Right renal pelvis (tissue), 4 donors: ENCODE results near the gene MYO3B. TPM values are rescaled to one million over a fixed set of nuclear protein-coding genes. Genes with fewer than 3 reads are reported as not detected.
A peak's percentile ranks its signal among the peaks of the same experiment; 100 is the strongest.

Source experiments
- DNase-seq, 4 donors: peaks; one replicate each; pipeline ENCODE4 v3.0.0-alpha.2; 2013; ENCODE audit warnings: low read depth in 4 of 4, low spot score in 3 of 4, missing footprints in 1 of 4
- polyA plus RNA-seq, 4 donors: library from polyadenylated mRNA; unstranded; fragments of 120-200 nt; gene quantifications; one replicate each; pipeline ENCODE4 v1.2.1, GENCODE V29; 2013; ENCODE audit not compliant: insufficient read length in 4 of 4

MYO3B gene
- polyA plus RNA-seq, 4 donors: 7.7 to 9.5 (median 8.4) TPM

DNA sequence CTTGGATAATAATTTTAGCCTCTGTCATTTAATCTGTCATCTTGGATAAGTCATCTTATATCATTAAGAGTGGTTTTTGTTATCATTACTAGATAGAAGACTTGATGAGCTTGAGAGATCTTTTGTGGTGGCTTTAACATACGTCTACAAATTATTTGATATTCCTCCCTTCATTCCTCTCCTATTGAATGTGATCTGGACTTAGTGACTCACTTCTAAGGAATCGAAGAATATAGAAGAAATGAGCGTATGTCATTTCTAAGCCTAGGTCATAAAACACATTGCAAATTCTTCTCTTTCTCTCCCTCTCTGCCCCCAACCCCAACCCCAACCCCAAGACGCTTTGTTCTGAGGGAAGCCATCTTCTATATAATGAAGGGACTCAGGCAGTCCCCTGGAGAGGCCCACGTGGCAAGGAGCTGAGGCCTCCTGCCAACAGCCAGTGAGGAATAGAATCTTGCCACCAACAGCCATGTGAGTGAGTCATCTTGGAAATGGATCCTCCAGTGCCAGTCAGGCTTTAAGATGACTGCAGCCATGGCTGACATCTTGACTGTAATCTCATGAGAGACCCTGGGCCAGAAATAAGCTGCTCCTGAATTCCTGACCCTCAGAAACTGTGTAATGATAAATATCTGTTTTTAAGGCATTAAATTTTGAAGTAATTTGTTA is 315.6 kb downstream of the MYO3B start:
- no peak for DNase-seq

DNA sequence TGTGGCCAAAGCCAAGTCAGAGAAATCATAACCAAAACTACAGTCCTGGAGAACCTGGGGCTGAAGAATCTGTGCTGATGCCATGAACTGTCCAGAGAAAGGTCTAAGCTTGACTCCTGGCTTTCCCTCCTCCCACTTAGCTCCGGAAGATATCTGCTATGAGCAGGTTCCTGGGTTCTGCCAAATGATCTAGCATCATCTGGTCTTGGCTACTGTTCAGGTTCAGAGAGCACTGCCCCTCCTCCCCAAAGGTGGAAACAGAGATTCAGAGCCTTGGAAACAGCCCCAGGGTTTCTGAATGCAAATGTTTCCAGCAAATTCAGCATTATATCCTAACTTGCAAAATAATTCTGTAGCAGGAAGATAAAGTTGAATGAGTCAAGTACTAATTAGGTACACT is 317.9 kb downstream of the MYO3B start:
- no peak for DNase-seq

GRCh38 chr2:170498619-170499018 is 320.7 kb downstream of the MYO3B start:
- no peak for DNase-seq

GRCh38 chr2:170500104-170500503 is 322.2 kb downstream of the MYO3B start:
- DNase-seq: no peak

- DNase-seq: no peak
Observed at GRCh38 chr2:170500770-170501169, 322.8 kb downstream of the MYO3B start.

GRCh38 chr2:170501421-170502043 is 323.6 kb downstream of the MYO3B start:
- DNase-seq: no peak

DNA sequence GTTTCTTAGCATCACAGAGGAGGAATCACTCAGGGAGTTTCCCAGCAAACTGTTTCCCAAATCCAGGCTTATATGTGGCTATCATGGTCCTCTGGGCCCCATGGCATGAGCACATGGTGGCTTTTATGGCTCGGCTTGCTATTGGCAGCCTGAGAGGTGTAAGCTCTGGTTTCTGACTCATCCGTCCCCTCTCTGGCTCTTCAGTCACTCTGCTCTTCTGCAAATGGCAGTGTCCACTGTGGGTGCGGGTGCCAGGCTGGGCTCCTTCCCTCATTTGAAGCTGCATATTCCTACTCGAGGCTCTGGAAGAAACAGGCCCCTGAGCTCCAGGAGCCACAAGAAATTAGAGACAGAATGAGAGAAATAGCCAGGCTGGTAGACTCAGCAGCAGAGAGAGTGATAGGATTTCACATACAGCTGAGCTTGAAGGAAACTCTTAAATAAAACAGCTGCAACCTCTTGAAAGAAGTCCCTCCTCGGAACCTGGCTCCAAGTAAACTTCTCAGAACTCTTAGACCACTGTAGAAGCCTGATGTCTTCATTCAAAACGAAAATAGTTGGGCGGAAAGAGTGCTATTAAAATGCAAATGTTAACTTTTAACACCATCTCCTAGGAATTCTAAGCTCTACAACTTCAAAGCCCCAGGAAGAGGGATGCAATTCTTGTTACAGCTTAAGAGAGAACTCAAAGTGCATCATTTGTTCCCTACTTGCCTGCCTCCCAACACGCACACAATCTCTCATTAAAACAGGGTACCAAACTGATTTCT is 324.6 kb downstream of the MYO3B start:
- no peak for DNase-seq

DNA sequence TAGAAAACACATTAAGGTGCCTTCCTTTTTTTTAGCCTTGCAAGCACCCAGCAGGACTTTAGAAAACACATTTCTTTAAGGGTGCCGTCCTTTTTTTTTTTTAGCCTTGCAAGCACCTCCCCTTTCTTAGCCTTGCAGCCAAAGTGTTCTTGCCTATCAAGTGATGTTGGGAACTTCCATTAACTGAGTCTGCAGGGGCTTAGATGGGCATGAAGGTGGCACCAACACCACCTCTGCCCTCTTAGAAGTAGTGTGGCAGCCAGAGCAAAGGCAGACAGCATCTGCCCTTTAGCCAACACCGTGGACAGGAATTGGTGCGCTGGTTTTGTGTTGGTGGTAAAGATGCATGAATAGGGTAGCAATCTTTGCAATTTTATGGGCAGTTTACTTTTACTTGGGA is 325.6 kb downstream of the MYO3B start:
- no peak for DNase-seq

GRCh38 chr2:170503971-170504809 is 326.2 kb downstream of the MYO3B start:
- no peak for DNase-seq

GRCh38 chr2:170504810-170505145 is 326.8 kb downstream of the MYO3B start:
- no peak for DNase-seq

- no peak for DNase-seq
Observed at GRCh38 chr2:170505631-170506275, 327.8 kb downstream of the MYO3B start.

DNA sequence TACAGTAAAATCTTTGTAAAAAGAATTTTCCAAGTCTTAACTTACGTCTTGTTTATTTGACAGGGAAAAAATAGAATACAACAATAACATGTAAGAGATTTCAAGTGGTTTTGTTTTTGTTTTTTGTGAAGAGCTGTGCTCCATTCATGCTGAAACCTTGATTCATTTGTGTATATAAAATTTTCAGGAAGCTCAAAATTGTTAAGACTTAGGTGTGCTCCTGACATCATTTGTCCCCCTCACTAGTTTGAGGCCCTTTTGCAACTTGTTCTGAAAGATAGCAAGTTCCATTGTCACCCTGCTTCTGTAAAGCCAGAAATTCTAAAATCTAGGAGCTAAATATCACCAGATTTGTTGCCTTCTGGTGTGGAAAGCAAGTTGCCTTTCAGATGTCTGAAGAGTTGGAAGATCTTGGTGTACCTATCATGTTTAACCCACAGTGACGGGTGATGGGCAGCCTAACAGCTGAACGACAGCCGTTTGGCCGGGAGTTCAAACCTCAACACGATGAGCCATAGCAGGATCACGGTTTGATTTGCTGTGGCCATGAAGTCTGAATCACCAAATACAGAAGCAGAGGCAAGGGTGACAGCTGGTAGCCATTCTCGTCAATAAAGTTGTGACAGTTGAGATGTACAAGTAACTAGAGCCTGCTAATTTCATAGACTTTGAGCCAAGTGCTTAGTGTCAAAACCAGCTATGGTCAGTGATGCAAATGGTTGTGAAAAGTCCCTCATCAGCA is 331.7 kb downstream of the MYO3B start:
- DNase-seq: no peak

DNA sequence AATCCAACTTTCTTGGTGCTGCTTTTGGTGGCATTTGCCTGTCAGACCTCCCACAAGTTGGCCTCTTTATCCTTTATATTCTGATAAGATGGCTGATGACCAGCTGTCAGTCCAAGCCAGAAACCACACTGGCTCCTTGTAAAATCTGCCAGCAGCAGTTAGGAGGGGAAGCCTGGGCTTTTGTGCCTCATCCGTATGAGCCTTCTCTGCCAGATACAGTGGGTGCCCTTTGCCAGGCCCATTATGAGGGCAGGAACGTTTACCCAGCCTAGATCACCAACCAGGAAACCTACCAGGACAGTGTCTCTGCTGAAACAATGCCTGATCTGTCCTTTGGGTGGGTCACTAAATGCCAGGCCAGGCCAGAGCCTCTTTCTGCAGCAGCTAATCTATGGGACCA is 334.3 kb downstream of the MYO3B start:
- DNase-seq: no peak

GRCh38 chr2:170514140-170514539 is 336.2 kb downstream of the MYO3B start:
- DNase-seq: peak in 1 of 4 donors; percentile 35

DNA sequence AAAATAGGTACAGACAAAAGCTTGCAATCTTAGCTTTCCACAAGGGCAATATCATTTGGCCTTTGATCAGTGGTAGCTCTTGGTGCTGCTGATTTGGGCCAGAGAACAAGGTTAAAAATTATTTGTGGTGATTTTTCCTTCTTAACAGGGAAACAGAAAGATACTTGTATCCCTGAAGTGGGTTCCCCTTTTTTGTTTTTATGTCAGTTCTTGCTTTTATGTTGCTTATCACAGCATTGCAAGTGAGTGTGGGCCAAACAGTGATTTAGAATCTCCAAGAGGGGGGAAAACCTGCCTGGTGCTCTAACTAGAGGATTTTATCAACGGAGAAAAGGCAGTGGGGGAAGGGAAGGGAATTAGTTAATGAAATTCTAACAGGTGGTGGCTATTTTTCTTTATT is 339.6 kb downstream of the MYO3B start:
- DNase-seq: no peak

DNA sequence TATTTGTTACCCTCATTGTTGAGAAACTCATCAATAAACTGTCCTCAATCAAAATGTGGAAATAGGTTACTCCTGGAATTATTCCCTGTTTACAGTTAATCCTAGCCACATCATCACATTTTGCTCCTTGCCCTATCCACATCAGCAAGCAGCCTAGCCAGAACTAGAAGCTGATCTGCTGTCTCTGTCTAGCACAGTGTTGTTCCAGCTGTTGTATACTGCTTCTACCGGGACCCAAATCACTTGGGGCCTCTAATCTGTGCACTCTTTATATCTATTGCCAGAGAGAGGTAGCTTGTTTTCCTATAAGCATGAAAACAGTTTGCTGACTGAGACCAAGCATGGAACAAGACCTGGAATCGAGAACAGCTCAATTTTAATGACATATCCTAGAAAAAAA is 341.0 kb downstream of the MYO3B start:
- DNase-seq: no peak

GRCh38 chr2:170521299-170521698 is 343.4 kb downstream of the MYO3B start:
- no peak for DNase-seq

DNA sequence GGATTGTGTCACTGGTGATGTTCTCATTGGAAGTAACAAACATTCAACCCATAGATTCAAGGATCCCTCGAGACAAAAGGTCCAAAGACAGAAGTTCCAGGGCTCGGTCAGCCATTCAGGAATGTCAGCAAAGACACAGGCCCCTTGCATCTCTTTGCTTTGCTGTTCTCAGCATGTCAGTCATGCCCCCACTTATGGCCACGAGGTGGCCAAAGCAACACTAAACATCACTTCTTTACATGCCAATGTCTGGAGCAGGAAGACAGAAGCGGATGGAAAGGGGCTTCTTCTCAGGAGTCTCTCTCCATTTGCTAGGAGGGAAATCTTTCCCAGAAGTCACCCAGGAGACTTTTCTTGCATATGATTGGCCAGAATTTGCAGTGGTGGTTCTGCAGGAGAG is 345.6 kb downstream of the MYO3B start:
- no peak for DNase-seq

GRCh38 chr2:170524828-170525565 is 347.1 kb downstream of the MYO3B start:
- no peak for DNase-seq
